ENCODE data around the gene DOCK9.
"Not testable (repeated sequence)": the region's sequence is repeated elsewhere in the genome, so short reads cannot be mapped to it uniquely, and the experiment has no call there.

DOCK9 gene

DNA sequence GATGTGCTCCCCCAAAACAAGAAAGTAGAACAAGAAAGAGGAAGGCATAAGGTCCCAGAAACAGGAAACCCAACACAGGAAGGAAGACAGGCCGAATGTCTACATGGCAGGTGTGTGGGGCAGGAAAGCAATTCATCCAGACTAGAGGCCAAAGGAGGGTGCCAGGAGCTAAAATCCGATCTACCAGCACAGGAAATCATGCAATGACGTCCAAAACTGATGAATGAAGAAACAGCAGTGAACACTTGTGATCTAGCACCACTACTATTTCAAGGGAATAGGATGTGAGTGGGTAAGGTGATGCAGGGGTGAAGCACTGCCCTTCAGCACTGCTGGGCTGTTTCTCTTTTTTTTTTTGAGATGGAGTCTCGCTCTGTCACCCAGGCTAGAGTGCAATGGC is 59.1 kb downstream of the DOCK9 start:
- no peak for DNase-seq (ENCODE audit: low read depth in 1 of 2, low spot score in 1 of 2)

DNA sequence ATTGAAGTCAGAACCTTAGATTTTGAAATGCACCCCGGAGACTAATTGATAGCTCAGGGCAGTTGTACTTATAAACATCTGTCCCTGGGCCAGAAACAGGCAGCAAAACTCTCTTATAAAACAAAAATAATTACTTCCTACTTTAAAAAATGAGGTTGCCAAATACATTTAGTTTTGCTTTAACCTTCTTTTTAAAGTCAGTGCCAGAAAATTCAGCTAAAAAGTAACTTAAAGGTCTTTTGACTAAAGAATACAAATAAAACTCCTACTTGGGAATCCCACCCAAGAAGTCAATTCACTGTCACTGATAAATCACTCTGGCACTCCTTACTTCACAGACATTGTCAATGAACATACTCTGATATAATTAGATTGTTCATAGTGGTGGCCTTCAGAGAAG is 60.7 kb downstream of the DOCK9 start:
- no peak for DNase-seq (ENCODE audit: low read depth in 1 of 2, low spot score in 1 of 2)

DNA sequence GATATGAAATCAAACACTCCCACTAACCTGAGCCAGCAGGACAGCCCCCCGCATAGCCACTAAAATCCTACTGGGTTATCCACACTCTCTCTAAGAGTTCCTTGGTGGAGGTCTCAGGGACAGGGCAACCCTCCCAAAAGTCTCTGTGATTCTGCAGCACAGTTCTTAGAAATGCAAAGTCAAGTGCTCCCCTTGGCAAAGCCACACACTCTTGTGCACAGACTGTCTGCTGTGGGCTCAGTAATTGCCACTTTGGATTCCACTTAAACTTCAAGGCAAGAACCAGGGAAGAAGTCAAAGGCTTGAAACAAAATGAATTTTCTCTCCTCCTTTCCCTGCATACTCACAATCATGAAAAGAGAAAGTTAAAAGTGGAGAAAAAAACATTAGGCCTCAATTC is 61.5 kb downstream of the DOCK9 start:
- no peak for DNase-seq (ENCODE audit: low read depth in 1 of 2, low spot score in 1 of 2)

DNA sequence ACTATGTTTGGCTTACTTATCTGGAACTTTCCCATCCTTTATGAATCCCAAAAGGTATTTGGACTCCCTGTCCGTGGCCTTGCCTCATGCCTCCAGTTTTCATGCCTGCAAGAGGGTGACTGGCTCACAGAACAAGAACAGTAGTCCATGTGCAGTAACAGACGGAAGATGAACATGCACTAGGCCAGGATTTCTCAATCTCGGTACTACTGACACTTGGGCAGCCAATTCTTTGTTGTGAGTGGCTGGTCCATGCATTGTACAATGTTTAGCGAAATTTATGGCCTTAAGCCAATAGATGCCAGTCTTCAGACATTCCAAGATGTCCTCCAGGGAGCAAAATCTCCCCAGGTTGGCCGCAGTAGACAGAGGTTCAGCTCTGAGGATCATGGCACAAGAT is 61.9 kb downstream of the DOCK9 start:
- DNase-seq (ENCODE audit: low read depth in 1 of 2, low spot score in 1 of 2), result no peak

DNA sequence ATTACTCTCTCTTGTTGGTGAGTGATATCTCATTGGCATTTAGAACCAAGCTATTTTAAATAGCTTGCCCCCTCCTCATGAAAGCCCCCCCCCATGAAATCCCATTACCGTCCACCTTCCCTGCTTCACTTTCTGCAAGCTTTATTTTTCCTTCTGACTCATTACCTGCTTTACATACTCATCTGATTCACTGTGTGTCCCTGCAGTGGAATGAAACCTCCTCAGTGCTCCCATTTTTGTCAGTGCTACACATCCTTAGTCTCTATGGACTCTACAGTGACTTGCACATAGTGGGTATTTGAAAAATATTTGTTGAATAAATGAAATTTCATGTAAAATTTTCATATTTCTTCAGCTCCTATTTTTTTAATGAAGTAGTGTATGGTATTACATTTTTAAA is 62.3 kb downstream of the DOCK9 start:
- no peak for DNase-seq (ENCODE audit: low read depth in 1 of 2, low spot score in 1 of 2)

DNA sequence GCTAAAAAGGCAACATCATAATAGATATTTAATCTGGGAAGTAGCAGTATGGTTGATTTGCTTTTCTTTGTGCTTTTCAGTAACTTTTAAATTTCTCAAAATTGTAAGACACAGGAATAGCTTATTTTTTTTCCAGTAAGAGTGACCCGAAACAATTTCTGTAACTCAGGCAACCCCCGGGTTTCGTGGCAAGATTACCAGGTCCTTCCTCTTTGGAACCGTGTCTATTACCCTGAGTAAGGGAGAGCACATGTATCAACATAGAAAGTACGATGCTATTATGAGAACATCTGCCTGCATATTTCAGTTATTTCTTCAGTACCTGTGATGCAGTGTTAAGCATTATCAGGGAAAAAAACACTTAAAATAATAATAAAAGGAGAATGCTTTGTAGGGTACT is 64.1 kb downstream of the DOCK9 start:
- DNase-seq (ENCODE audit: low read depth in 1 of 2, low spot score in 1 of 2), result no peak

DNA sequence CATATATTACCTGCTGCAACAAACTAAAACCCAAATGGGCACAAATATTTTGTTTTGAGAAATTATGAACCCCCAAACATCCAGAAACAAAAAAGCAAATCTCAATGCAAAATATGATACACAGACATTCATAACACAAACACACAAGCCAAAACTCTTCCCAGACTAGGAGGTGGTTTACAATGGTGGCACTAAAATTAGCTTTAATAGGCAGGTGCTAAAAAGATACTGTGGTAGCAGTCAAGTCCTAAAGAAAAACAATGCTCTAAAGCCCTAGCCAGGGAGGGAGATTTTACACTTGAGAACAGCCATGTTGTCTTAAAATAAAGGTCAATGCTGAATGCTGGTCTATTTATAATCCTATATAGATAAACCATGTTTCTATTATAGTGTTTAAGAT is 65.0 kb downstream of the DOCK9 start:
- DNase-seq (ENCODE audit: low read depth in 1 of 2, low spot score in 1 of 2), result no peak

DNA sequence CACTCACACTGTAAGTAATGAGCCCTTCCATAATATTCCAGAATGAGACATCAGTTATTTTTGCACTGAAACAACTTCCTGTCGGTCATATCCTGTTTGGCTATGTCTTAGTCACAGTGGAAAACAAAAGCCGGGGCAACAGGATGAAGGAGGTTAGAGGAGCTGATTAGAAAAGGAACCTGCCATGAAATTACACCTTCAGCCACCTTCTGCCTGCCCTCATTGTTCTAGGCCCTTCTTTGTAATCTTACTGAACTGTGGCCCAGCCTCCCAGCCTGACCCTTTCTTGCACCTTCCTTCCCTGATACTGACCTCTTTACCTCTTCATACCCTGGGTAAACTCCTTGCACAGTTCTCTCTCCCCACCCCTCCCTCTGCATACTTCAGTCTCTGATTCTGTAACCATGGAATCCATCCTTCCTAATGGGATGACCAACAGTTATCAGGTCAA is 67.3 kb downstream of the DOCK9 start:
- peak in 1 of 2 donors; percentile 46 for DNase-seq (ENCODE audit: low read depth in 1 of 2, low spot score in 1 of 2)

DNA sequence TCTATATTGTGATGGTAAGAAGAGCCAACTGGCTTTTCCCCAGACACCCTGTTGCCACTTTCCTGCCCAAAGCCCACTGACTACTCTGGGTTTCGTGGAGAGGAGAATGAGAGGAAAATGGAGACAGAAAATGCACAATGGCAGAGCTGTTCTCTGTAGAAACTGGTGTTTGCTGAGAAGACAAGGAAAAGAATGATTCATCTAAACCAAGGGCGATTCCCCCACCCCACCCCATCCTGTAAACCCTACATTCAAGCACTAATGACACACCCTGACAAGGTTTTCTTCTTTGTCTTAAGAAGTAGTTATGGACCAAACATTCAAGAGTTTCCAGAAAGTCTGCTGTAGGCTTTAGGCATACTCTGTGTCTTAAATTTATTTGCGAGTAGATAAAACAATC is 68.8 kb downstream of the DOCK9 start:
- peak in 1 of 2 donors; percentile 28 for DNase-seq (ENCODE audit: low read depth in 1 of 2, low spot score in 1 of 2)

DNA sequence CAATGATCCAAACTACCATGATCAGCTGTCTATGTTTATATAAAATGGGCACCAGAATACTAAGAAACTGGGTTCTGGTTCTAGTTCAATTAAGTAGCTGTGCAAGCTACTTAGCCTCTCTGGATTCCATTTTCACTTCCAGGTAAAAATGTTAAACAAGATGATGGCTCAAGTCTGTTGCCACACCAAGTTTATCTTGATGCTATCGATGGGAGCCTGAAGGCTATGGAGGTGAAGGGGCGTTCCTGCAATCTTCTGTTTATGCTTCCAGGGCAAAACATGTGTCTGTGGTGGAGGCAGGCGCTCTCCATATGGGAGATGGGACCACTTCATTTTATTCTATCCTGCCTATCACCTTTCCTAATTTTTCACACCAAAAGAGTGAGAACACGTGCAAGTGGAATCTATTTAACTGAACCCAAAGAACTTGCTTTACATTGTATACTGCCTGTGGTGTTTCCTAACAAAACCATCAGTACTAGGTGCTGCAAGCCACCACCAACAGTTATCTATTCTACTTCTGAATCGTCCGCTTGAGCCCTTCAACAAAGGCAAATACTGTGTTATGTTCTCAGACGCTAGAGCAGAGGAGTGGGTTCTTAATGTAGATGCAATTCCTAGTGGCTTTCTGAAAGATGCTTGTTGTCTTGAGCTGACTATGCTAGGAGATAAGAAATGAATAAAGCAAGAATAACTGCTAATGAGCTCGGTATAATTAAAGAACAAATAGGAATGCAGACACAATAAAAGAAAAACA is 70.9 kb downstream of the DOCK9 start:
- no peak for DNase-seq (ENCODE audit: low read depth in 1 of 2, low spot score in 1 of 2)

DNA sequence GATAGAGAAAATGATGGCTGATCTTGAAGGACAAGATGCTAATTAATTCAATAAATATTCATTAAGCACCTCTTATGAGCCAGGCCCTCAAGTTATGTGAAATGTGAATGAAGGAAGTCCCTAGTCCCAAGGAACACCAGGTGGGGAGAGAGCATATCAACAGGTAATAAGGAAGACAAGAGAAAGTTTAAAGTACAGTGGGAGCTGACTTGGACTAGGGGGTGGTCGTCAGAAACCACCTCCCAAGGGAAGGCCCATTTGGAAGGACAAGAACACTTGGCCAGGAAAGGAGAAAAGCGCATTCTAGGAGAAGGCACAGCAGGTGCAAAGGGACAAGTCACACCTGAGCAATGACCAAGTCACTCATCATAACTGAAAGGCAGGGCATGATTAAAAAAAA is 72.7 kb downstream of the DOCK9 start:
- DNase-seq (ENCODE audit: low read depth in 1 of 2, low spot score in 1 of 2), result no peak

DNA sequence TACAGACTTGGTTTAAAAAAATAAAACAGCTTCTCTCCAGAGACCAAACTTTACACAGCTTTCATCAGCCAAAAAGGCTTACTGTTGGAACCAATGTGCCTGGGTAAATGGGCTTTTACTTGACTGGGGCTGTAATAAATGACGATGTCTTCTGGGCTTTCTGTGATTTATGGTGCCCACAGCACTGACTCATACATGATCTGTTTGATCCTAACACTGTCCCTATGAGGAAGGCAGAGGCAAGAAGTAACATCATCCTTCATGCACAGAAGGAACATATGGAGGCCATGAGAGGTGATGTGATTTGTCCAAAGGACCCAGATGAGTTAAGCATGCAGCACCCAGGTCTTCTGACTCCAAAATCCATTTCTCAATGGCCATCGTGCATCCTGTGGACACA is 77.4 kb downstream of the DOCK9 start:
- no peak for DNase-seq (ENCODE audit: low read depth in 1 of 2, low spot score in 1 of 2)

DNA sequence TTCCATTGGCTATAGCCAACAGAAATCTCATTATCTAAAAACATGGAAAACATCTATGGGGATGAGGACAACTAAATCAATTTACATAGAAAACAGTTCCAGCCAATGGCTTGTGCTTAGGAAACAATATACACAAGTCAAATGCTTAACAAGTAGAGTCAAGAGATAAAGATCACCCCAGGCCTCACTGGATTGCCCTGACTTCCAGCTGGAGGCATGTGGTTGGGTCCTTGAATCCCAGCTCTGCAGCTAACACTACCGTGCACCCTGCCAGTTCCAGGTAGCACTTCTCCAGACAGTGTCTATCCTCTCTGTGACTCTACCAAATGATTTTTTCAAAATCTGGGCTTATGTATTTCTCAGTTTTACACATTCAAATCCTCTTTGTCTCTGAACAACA is 80.2 kb downstream of the DOCK9 start:
- DNase-seq (ENCODE audit: low read depth in 1 of 2, low spot score in 1 of 2), result no peak

DNA sequence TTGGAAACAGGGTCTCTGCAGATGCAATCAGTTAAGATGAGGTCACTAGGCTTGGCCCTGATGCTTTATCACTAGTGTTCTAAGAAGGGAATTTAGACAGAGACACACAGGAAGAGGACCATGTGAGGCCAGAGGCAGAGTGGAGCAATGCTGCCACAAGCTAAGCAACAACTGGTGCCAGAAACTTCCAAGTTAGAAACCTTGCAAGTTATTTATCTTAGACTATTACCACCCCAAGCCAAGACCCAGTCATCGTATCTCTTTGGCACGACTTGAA is 81.1 kb downstream of the DOCK9 start:
- DNase-seq (ENCODE audit: low read depth in 1 of 2, low spot score in 1 of 2), result no peak

DNA sequence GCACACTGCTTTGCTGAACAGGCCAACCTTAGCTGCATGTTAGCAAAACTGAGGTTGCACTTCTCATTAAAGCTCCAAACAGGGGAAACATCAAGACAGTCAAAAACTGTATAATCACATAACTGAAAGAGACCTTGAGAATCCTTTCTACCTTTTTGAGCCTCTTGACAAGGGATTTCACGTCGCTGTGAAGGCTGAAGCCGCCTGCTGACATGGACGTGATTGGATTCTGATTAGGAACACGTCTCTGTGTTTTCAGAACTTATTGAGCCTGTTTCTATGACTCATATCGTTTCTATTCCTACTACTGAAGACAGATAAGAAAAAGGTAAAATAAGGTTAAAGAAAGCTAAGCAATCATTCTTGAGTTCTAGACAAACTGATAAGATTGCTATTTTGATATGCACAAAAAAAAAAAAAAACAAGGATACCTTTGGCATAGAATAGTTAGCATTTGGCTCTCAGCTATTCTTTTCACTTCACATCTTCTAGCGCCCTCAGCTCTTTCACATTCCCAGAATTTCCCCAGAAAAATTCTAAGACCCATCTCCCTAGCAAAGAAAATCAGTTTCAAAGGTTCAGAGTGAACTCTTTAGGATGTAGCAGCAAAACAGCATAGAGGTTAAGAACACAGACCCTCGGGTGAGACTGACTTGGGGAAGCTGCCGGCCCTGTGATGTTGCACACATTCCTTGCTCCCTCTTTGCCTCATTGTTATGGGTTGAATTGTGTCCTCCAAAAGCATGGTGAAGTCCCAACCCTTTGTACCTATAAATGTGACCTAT is 81.6 kb downstream of the DOCK9 start:
- DNase-seq (ENCODE audit: low read depth in 1 of 2, low spot score in 1 of 2), result no peak

DNA sequence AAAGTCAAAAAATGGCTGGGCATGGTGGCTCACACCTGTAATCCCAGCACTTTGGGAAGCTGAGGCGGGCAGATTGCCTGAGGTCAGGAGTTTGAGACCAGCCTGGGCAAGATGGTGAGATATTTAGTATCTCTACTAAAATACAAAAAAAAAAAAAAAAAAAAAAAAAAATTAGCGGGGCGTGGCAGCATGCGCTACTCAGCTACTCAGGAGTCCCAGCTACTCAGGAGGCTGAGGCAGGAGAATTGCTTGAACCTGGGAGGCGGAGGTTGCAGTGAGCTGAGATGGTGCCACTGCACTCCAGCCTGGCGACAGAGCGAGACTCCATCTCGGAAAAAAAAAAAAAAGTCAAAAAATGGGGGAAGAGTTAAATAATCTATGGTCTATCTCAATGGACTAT is 83.0 kb downstream of the DOCK9 start:
- not testable (repeated sequence) for DNase-seq (ENCODE audit: low read depth in 1 of 2, low spot score in 1 of 2)

DNA sequence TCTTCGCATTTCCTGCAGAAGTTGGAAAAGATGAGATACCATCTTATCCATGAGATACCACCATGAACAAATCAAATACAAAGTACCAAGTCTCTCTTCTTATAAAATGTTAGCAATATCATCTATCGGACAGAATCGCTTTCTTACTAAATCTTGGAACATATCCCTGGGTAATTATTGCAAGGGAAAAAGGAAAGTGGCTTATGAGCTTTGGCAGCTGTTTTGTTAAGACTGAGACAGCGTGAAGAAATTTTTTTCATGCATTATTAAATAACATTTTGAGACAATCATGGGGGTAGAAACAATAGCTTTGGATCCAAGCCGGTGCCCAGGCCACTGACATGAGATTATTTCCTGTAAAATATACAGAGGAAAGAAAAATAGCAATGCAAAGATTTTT is 84.5 kb downstream of the DOCK9 start:
- no peak for DNase-seq (ENCODE audit: low read depth in 1 of 2, low spot score in 1 of 2)

DNA sequence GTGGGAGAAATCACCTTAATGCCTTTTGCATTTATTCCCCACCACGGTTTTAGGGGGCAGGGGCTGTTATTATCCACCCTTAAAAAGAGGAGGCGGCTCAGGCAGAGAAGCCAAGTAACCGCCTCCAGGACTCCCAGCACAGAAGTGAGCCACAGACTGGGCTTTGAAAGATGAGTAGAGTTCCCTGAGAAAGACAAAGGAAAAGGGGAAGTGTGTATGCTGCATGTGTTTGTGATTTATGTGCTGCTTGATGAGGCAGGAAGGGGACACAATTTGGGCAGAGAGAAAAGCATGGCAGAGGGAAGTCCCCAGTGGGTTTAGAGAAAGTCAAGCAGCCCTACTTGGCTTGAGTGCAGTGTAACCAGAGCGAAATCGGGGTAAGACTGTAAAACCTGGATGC is 85.0 kb downstream of the DOCK9 start:
- no peak for DNase-seq (ENCODE audit: low read depth in 1 of 2, low spot score in 1 of 2)

DNA sequence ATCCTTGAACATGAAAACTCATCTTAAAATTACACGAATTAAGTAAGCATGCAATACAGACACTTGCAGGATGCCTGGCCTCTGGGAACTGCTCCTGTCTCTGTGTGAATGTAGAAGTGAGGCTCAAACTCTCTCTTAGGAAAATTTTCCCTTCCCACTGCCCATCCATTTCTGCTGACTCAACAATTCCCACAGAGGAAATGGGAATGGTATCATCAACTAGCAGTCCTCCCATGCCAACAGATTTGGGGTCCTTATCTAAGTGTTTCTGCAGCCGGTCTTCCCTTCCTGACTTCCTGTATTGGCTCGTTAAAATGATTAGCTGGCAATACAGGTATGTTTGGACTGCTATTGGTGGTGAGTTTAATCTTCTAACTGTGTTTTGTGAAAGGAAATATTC is 85.8 kb downstream of the DOCK9 start:
- no peak for DNase-seq (ENCODE audit: low read depth in 1 of 2, low spot score in 1 of 2)

DNA sequence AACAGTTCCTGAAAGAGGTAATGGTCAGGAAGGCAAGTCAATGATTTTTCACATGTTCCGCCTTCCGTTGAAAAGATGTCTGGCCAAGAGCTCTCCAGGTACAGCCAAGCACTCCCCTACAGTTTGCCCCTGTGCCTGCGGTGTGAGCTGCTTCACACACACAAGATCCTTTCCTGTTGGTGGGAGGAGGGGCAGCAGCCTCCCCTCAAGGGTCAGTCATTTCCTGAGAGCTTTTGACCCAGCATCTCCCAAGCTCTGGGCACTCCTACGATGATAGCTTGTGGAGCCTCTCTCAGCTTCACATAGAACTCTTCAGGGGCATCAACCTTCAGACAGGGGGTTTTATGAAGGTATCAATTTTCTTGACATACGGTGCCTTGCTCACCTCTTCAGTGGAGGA is 86.9 kb downstream of the DOCK9 start:
- DNase-seq (ENCODE audit: low read depth in 1 of 2, low spot score in 1 of 2), result no peak

DNA sequence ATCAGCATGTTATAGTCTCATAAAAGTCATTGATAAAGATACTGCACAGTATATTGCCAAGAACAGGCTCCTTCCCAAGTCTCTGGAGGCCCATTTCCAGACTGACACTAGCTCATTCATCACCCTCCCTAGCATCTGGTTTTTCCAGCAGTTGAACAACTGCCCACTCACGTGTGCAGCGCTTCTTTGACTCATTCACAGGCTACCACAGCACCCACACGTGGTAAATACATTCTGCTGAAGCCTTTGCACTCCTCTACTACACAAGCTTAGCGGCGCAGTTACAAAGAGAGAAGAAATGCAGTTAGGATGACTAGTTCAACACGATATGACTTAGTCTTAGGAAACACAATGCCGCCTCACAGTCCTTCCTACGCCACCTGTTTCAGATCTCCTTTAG is 87.7 kb downstream of the DOCK9 start:
- DNase-seq (ENCODE audit: low read depth in 1 of 2, low spot score in 1 of 2), result peak; percentile 14 to 51

DNA sequence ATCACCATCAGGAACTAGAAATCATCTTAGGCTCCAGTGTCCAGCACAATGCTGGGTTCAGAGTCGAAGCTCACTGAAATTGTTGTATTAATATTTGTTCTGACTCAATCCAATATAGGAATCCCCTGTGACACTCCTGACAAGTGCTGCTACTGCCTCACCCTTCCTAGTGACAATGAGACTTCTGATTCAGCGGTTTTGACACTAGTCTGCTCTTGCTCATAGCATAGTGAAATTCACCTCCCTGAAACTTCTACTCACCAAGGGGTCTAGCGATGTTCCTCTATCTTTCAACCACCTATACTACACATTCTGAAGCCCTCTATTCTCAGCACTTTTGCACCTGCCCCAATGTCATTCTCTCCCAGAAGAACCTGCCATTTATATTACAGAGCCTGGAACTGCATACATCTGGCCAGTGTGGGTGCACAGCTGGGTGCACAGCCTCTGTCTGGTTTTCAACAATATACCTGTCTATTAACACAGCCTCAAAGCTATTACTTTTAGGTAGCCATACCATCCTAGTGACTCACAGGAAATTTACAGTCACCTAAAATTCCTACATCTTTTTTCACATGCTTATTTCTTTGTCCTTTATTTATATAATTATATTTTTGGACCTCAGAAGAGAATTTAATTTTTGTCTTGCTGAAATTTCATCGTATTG is 88.3 kb downstream of the DOCK9 start:
- no peak for DNase-seq (ENCODE audit: low read depth in 1 of 2, low spot score in 1 of 2)
